Raji (cell line): ENCODE results near the gene ITGB3.

Experiments
- POLR2A ChIP-seq: IDR thresholded peaks from 2 replicates; pipeline ENCODE4 v1.6.1; 2011; ENCODE audit warnings: low read depth, low read length, control low read depth; ENCODE audit not compliant: insufficient read depth

Gene ITGB3

DNA sequence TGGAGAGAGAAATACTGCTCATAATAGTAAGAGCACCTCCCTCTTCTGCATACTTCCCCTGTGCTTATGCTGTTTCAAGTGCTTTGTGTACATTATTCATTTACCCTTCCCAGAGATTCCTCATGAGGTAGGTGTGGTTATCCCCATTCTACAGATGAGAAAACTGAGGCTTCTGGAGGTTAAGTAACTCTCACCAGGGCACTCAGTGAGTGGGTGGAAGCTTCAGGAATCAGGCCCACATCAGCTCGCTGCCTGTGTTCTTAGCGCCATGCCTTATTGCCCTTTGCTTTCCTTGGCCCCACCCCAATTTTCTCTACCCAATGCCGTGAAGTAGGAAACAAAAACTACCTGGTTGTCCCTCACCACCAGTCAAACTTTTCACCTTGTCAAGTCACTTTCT, 18.1 kb upstream of the ITGB3 start:
- TF ChIP-seq POLR2A, result no peak

DNA sequence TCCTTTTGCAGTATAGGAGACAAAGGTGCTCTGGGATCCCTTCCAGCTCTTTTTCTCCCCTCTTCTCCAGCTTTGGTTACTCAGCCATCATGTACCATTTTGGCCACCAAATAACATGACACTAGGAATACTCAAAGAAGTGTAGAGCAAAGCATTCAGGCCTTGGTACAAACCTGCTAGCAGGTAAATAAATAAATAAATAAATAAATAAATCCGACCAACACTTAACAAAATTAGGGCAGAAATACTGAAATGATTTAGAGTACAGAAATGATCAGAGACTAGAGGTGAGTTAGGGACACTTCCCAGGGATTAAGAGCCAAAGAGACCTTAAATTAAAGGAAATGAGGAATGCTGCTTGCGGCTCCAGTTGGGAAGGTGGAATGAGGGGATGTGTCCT, 17.7 kb upstream of the ITGB3 start:
- TF ChIP-seq POLR2A, result no peak

DNA sequence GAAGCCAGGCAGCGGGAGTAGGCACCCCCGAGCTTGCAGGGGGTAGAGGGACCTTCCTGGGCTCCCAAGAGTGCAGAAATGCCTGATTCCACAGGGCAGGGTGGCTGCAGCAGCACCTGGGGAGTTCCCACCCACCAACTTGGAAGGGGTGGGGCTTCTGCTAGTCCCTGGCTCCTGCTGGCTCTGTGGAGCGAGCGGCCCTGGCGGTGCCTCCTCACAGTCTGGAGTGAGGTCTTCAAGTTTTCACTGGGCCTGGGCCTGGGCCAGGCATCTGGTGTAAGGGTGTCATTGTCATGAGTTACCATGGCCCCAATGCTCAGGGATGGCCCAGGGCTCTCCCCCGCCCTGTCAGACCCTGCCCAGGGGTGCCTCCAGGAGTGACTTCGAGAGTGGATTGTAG, 15.8 kb upstream of the ITGB3 start:
- TF ChIP-seq POLR2A, result no peak

DNA sequence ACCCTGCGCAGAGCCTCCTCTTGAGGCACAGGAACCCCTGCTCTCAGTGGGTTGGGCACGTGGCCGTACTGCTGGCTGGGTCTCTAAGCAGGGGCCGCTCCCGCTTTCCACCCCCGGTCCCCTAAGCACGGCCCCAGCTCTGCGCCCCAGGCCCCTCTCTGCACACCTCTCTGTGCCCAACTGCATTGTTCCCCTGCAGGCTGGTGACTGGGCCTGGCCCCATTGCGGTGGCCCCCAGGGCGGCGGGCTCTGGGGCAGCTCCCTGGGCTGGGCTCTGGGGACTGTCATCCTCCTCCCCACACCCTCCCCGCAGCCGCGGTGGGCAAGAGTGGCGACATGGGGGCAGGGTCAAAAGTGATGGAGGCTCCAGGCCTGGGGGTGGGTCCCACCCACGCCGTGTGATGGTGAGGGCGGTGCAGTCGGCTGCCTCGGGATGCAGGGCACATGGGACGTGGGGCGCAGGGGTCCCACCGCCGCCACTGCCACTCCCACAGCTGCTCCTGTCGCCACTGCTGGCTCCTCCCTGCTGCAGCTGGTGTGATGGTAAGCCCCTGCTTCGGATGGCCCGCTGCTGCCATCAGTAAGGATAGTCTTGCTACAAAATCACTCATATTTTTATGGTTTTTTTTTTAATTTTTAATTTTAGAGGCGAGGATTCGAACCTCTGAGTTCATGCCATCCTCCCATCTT, 15.2 kb upstream of the ITGB3 start:
- TF ChIP-seq POLR2A, result no peak

DNA sequence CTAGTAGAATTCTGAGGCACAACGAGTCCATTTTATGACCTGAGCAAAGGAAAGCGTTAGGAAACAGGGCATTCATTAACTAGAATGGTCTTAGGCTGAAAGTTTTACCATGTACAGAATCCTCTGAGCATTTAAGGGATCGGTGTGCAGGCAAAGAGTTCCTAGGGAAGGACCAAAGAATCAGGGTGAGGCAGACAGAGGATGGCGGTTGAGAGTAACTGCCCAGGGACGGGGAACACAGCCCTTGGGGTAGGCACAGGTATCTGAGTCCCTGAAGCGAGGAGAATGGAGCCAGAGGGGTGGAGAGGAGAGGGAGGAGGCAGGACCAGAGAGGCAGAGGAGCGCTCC, 14.0 kb upstream of the ITGB3 start:
- no peak for TF ChIP-seq POLR2A

DNA sequence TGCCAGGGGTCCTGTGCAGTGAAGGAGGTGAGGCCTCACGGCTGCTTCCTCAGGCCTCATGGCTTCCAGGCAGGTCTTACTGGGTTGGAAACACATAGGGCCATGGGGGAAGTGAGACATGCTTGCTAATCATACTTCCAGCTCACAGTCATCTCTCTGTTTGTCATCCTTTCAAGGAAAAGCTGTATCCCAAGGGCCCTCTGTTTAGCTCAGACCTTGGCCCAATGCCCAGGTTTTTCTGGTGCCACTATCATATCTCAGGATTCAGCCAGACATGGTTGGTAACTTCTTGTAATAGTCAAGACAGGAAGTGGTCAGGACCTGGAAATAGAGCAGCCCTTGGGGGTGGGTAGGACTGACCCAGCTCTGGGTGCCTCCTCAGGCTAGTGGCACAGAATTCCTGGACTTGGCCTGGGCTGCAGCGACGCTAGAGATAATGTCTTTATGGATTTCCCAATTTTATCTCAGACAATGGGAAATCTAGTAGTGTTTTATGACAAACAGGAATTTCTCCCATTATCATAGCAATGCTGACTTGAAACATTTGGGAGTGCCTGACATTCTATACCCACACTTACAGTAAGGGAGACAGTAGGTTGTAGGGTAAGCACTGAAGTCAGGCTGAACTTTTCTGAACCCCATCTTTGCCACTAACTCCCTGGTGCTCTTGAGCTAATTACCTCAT, 13.5 kb upstream of the ITGB3 start:
- TF ChIP-seq POLR2A, result no peak

DNA sequence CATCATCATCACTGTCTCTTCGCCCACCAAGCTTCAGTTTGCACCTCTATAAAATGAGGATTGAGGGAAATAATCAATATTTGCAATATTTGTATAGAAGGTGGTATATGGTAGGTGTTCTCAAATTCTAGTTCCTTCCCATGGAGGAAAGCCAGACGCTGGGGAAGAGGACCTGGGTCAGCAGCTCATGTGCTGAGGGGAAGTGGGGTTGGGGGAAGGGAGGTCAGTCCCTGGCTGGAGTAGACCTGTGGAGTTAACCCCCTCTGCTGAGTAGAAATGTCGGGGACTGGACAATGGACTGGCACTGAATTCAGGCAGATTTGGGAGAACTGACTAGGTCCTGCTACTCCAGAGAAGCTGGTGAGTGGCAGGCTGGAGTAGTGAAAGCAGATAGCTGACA, 12.8 kb upstream of the ITGB3 start:
- TF ChIP-seq POLR2A, result no peak

DNA sequence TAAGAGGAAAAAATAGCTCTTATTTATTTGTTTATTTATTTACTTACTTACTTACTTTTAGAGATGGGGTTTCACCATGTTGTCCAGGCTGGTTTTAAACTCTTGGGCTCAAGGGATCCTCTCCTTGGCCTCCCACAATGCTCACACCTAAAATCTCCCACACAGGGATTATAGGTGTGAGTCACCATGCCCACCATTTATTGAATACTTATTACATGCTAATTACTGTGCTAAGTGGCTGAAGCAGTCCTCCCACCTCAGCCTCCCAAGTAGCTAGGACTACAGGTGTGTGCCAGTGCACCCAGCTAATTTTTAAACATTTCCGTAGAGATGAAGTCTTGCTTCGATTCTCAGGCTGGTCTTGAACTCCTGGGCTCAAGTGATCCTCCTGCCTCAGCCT, 11.0 kb upstream of the ITGB3 start:
- no peak for TF ChIP-seq POLR2A

DNA sequence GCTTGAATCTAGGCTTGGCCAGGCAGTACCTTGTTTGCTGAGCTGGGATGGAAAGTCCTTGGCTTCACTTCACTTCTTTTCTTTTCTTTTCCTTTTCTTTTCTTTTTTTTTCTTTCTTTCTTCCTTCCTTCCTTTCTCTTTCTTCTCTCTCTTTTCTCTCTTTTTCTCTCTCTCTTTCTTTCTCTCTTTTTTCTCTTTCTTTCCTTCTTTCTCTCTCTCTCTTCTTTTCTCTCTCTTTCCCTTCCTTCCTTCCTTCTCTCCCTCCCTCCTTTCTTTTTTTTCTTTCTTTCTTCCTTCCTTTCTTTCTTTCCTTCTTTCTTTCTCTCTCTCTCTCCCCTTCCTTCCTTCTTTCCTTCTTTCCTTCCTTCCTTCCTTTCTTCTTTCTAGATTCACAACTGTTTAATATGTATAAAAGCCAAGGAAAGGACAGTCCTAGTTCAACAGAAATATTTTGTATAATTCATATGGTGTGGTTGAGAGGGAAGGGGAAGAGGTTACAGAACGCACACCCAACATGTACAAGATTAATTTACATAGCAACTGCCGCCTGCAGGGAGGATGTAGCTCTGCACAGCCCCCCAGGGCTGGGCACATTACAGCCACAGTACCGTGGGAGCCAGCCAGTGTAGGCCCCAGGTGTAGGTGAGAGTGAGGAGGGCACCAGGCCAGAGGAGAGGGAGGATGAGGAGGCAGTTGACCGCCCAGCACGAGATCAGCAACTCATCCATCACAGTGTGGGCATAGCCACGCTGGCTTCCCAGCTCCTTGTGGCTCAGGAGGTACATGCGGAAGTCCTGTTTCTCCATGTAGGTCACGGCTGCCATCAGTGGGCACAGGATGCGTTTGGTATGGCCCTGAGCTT, 9.7 kb upstream of the ITGB3 start:
- peak; percentile 30; the same call in 1 of the 2 replicates for TF ChIP-seq POLR2A

DNA sequence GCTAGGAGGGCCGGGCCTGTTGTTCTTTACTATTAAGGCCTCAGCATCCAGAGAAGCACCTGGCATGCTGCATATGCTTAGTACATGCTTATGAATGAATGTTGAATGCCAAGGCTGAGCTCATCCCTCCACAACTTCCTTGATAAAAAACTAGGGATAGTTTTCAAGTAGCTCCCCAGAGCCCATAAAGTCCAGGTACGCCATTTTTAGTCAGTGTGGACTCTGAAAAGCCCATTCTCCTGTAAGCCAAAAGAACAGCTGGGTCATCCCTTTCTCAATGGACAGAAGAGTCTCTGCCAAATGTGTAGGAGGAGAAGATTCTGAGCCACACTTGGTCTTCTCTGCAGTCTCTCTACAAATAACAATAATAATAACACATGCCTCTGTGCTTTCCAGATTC, 8.9 kb upstream of the ITGB3 start:
- no peak for TF ChIP-seq POLR2A

DNA sequence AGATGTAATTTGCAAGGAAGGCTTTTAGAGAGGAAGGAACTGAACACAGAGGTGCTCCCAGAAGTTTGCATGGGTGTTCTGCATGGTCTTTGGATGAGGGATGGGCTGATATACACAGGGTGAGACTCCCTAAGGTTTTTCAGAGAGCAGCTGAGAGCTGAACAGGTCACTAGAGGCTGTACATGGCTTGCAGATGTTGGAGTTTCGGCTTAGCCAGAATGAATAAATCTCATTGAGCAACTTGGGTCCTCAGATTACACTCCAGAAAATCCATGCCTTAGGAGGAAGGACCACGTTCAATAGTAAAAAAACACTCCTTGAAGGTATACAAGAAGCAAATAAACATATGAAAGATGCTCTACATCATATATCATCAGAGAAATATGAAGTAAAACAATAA, 7.5 kb upstream of the ITGB3 start:
- no peak for TF ChIP-seq POLR2A

DNA sequence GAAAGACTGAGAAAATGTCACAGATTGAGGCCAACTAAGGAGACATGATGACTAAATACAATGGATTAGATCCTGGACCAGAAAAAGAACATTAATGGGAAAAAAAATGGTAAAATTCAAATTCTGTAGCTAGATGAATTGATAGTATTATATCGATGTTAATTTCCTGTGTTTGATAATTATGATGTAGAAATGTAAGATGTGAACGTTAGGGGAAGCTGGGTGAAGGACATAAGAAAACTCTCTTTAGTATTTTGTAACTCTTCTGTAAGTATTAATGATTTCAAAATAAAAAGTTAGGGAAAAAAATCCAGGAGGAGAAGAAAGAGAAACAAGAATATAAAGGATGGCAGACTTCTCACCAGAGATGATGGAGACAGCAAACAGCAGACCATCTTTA, 2.8 kb upstream of the ITGB3 start:
- TF ChIP-seq POLR2A, result no peak

DNA sequence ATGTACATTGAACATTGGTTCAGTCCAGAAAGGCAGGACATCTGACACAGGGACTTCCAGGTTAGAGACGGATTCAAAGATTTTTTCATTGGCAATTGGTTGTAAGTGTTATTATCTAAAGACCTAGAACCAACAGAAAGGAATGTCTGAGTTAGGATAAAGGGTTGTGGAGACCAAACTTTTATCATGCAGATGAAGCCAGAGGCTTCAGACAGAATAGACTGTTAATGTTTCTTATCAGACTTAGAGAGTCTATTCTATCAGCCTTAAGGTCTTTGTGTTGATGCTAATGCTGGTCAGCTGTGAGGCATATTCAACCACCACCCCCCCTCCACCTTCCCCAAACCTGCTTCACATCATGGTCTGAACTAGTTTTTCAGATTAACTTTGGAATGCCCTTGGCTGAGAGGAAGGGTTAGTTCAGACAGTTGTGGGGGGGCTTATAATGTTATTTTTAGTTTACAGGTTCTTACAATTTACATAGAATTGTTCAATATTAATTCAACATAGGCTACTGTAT, 2.1 kb upstream of the ITGB3 start:
- TF ChIP-seq POLR2A, result no peak

DNA sequence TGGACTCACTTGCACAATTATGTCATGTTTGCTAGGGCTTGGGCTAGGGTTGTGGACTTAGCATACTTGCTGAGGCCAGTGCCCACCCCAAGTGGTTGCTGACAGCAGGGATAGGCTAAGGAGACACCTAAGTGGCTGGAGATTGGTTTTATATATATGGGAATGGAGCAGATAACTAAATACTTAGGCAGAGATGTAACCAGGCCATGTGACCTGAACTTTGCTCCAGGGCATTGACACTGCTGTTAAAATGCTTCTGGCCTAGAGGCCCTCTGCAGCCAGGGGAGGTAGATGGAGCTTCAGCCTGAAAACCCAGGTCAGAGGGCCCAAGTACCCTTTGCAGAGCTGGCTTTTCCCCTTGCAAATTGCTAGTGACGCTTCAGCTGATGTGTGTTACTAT, 1.4 kb upstream of the ITGB3 start:
- no peak for TF ChIP-seq POLR2A

DNA sequence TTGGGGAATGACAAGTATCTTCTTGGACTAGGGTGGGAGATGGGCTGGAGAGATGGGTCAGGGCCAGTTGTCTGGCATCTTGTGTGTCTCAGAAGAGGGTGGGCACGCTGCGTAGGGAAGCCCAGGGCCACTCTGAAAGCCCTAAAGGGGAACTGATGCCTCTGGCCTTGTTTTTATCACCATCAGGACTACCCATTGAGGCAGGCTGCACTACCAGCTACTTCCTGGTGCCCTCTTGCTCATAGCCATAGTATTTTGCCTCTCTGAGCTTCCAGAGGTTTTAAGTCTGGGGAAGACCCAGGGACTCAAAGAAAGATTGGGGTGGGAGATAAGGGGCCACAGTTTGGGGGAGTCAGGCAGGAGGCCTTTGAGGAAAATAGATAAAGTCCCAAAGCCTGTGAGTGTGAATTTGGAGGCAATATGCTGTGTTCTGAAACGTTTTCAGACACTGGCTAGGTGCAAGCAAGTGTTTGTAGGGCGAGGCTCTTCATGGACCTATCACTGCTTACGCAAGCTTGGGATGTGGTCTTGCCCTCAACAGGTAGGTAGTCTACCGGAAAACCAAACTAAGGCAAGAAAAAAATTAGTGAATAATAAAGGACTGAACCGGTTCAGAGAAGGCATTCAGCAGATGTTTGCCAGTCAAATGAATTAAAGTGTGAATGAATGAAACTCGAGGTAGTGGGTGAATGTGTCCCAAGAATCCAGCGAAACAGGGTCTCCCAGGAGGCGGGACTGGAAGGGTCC, 688 bp upstream of the ITGB3 start:
- TF ChIP-seq POLR2A, result no peak
